Gastroesophageal sphincter (tissue), 3 donors: ENCODE measurements around the gene SPON1.

ENCODE experiments used
- CTCF ChIP-seq, 4 experiments: fragments of 200-600 bp in 2 of 4; fragments of 450-650 bp in 2 of 4; sonication (generic) in 1 of 4; IDR thresholded peaks; one replicate each; pipeline ENCODE4 v1.5.1; 2017 to 2019; ENCODE audit warnings: antibody characterized with exemption in 4 of 4, mild to moderate bottlenecking in 2 of 4, moderate library complexity in 2 of 4
- POLR2A ChIP-seq, 2 donors: fragments of 450-650 bp; IDR thresholded peaks; one replicate each; pipeline ENCODE4 v1.6.1; 2017; ENCODE audit warnings: antibody characterized with exemption in 2 of 2, mild to moderate bottlenecking in 2 of 2, moderate library complexity in 1 of 2
- POLR2AphosphoS5 ChIP-seq: sonication (generic); formaldehyde crosslinking; IDR thresholded peaks from one replicate; pipeline ENCODE4 v1.6.1; 2017; ENCODE audit warnings: antibody characterized with exemption

GRCh38 chr11:14228356-14228755, 265.8 kb downstream of the SPON1 start:
- no peak for TF ChIP-seq POLR2A (IDR thresholded peaks at IDR 0.05)
- no peak for TF ChIP-seq CTCF (IDR thresholded peaks at IDR 0.05)
- TF ChIP-seq POLR2AphosphoS5 = no peak
